B cell (primary cell): ENCODE data around the gene BRAP. TPM values are rescaled to one million over a fixed set of nuclear protein-coding genes. Genes with fewer than 3 reads are reported as not detected.
A peak's percentile ranks its signal among the peaks of the same experiment; 100 is the strongest.

ENCODE experiments used
- ATAC-seq: fragments of 200-7000 bp; cut with Tn5 transposase; one replicate; pipeline ENCODE4 v1.10.0; 2021; ENCODE audit warnings: low read depth, mild to moderate bottlenecking, moderate number of reproducible peaks, moderate library complexity
- CTCF ChIA-PET: fragments of 350-600 bp; sonication (Branson Sonifier 250); formaldehyde crosslinking; loops from one replicate; lab custom pipeline; 2021; ENCODE audit warnings: antibody characterized with exemption, inconsistent platforms; lab: Charles Lee
- POLR2A ChIA-PET: fragments of 350-600 bp; sonication (Branson Sonifier 250); formaldehyde crosslinking; loops from one replicate; lab custom pipeline; 2021; ENCODE audit warnings: antibody characterized with exemption; lab: Charles Lee
- DNase-seq: peaks from one replicate; pipeline ENCODE4 v3.0.0; 2013
- H2AFZ ChIP-seq: 2 replicates; pipeline ENCODE4 v1.6.1; 2012; ENCODE audit warnings: mild to moderate bottlenecking, low read depth, low read length; ENCODE audit not compliant: insufficient read depth, poor library complexity, severe bottlenecking
- H3K27ac ChIP-seq, 2 donors: 1 replicate in 1 of 2; 2 replicates in 1 of 2; pipeline ENCODE4 v1.5.1; 2012 to 2013; ENCODE audit warnings: low read length in 2 of 2, mild to moderate bottlenecking in 2 of 2, moderate library complexity in 1 of 2
- H3K27me3 ChIP-seq, 4 experiments: fragments of 200-600 bp in 1 of 4; sonication (generic) in 1 of 4; replicated peaks in 1 of 4; 1 replicate in 2 of 4; 2 replicates in 2 of 4; pipeline versions ENCODE4 v1.6.1 to v1.7.0; 2013 to 2016; ENCODE audit warnings: low read length in 3 of 4, mild to moderate bottlenecking in 2 of 4, mixed read lengths in 1 of 4, moderate library complexity in 1 of 4; ENCODE audit not compliant: insufficient read depth in 4 of 4, control insufficient read depth in 3 of 4; ENCODE audit errors: control extremely low read depth in 1 of 4
- H3K36me3 ChIP-seq, 2 experiments: replicated peaks in 1 of 2; 1 replicate in 1 of 2; 2 replicates in 1 of 2; pipeline versions ENCODE4 v1.6.1 to v1.7.1; 2013; ENCODE audit warnings: low read length in 1 of 2; ENCODE audit not compliant: insufficient read depth in 2 of 2, control insufficient read depth in 1 of 2; ENCODE audit errors: control extremely low read depth in 1 of 2, extremely low read depth in 1 of 2
- H3K4me1 ChIP-seq, 2 donors: fragments of 200-600 bp in 1 of 2; sonication (generic) in 1 of 2; 1 replicate in 1 of 2; 2 replicates in 1 of 2; pipeline versions ENCODE4 v1.5.1 to v1.6.1; 2013 to 2017; ENCODE audit warnings: low read length in 2 of 2; ENCODE audit not compliant: control insufficient read depth in 2 of 2, insufficient read depth in 2 of 2
- H3K4me2 ChIP-seq: replicated peaks from 2 replicates; pipeline ENCODE3; 2012; ENCODE audit warnings: mild to moderate bottlenecking, low read depth, low read length; ENCODE audit not compliant: poor library complexity, severe bottlenecking
- H3K4me3 ChIP-seq, 5 experiments: fragments of 200-600 bp in 1 of 5; sonication (generic) in 1 of 5; 1 replicate in 3 of 5; 2 replicates in 2 of 5; pipeline versions ENCODE4 v1.5.1 to v1.7.0; 2011 to 2016; ENCODE audit warnings: low read length in 4 of 5, mild to moderate bottlenecking in 4 of 5, low read depth in 2 of 5, control low read depth in 1 of 5, moderate library complexity in 1 of 5; ENCODE audit not compliant: insufficient read depth in 1 of 5; ENCODE audit errors: control extremely low read depth in 1 of 5, extremely low read depth in 1 of 5
- H3K79me2 ChIP-seq: fragments of 200-600 bp; sonication (generic); one replicate; pipeline ENCODE4 v1.6.0; 2016; ENCODE audit warnings: low read length; ENCODE audit not compliant: control insufficient read depth, insufficient read depth
- H3K9ac ChIP-seq: fragments of 200-600 bp; sonication (generic); 2 replicates; pipeline ENCODE4 v1.6.1; 2017; ENCODE audit warnings: mild to moderate bottlenecking, low read length, moderate library complexity
- H3K9me3 ChIP-seq, 3 donors: one replicate each; pipeline versions ENCODE4 v1.6.1 to v1.7.1; 2013; ENCODE audit warnings: low read length in 2 of 3; ENCODE audit not compliant: control insufficient read depth in 2 of 3, insufficient read depth in 1 of 3; ENCODE audit errors: control extremely low read depth in 1 of 3
- H4K20me1 ChIP-seq: 2 replicates; pipeline ENCODE4 v1.6.0; 2012; ENCODE audit warnings: mild to moderate bottlenecking, low read length; ENCODE audit not compliant: insufficient read depth, control insufficient read depth, poor library complexity, severe bottlenecking
- H3K27ac Mint-ChIP-seq: one replicate; pipeline ENCODE4 v1.8.0; 2021; ENCODE audit warnings: mixed read lengths
- H3K27me3 Mint-ChIP-seq: one replicate; pipeline ENCODE4 v1.8.0; 2021; ENCODE audit warnings: mixed read lengths
- H3K4me1 Mint-ChIP-seq: one replicate; pipeline ENCODE4 v1.8.0; 2021; ENCODE audit warnings: mixed read lengths
- H3K4me3 Mint-ChIP-seq: one replicate; pipeline ENCODE4 v1.8.0; 2021; ENCODE audit warnings: mixed read lengths
- H3K9me3 Mint-ChIP-seq: one replicate; pipeline ENCODE4 v1.8.0; 2022; ENCODE audit warnings: mixed read lengths; ENCODE audit not compliant: insufficient read depth
- CTCF ChIP-seq: fragments of 200-600 bp; IDR thresholded peaks from one replicate; pipeline ENCODE4 v1.8.0; 2022; ENCODE audit warnings: antibody characterized with exemption, mild to moderate bottlenecking
- EZH2 ChIP-seq: IDR thresholded peaks from 2 replicates; pipeline ENCODE4 v1.6.1; 2012; ENCODE audit warnings: borderline replicate concordance, low read depth, mild to moderate bottlenecking, moderate library complexity, low read length; ENCODE audit not compliant: insufficient read depth, poor library complexity, severe bottlenecking
- WGBS: methylation state at CpG from one replicate; pipeline ENCODE4 v1.1.5; 2013; ENCODE audit warnings: missing lambda C conversion rate; ENCODE audit not compliant: insufficient coverage; 5-methylcytosine and 5-hydroxymethylcytosine counted together
- intact Hi-C: fragments of 100-400 bp; cut with micrococcal nuclease; formaldehyde crosslinking; loops from one replicate; pipeline ENCODE4 v1.10.0; 2022
- polyA plus RNA-seq: library from polyadenylated mRNA; depleted of rRNA; stranded (reverse); fragments of >200 nt; gene quantifications from 2 replicates; pipeline ENCODE4 v1.2.3, GENCODE V29; 2012
- total RNA-seq, 2 donors: library from RNA; stranded (reverse); fragments of 120-200 nt in 1 of 2; gene quantifications; 1 replicate in 1 of 2; 2 replicates in 1 of 2; pipeline versions ENCODE4 v1.2.3 to v1.2.4, GENCODE V29; 2013 to 2022

The BRAP gene
- total and polyA plus RNA-seq, 2 donors (not counting 1 experiment from before 2014, with no cell fraction given) = 10.4 to 25.7 TPM

DNA sequence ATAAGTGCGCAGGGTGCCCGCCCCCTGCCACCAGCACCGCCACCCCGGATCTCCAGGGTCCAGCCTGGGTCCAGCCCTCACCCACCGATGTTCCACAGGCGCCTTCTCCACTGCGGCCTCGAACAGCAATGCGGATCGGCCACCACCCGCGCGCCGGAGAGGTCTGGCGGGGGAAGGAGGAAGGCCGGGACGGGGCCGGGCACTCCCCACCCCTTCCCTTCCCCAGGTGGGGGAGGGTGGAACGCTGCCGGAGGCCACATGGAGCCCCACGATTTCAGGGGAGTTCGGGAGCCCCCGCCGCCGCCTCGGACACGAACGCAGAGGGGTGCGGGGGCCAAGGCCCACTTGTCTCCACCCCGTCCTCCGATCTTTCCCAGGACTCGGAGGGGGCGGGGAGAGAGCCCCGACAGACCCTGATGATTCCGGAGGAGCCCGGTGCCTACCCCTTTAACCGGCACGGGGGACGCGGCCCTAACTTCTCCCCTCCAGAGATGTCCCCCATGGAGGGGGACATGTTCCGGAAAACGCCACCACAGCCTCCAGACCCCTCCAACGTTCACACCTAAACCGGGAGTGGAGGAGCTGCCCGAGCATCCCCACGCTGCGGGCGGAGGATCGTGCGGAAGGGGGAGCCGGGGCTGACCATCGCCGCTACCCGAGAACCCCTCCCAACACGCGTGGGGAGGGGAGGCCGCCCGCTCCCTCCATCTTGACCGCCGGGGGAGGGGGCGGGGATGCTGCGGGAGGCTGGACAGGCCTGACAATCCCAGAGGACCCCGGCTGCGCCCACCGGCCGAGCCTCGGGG is 87.7 kb downstream of the BRAP start:
- no peak for ATAC-seq
- H3K36me3 ChIP-seq = no peaks in the 10 kb centered on the region
- peak overlapping the region; percentile 77 for H3K9ac ChIP-seq
- H3K4me2 ChIP-seq = peak overlapping the region; percentile 83
- peak overlapping the region; percentile 32 to 92 (median 85) for H3K4me3 ChIP-seq
- H3K79me2 ChIP-seq = peaks cover 54% of the 10 kb centered on the region
- under 1% methylated on average over 46 of the region's 67 CpGs for WGBS
- peak overlapping the region; percentile 63 for H2AFZ ChIP-seq
- DNase-seq = peak; percentile 51
- Mint-ChIP-seq H3K27me3 (no peaks in the 10 kb centered on the region), H3K9me3 (no peaks in the 10 kb centered on the region), H3K4me3 (peak overlapping the region; percentile 90), H3K27ac (peak overlapping the region; percentile 90), H3K4me1 (peaks cover 34% of the 10 kb centered on the region)
- TF ChIP-seq EZH2 (no peak), CTCF (no peak)
- CTCF ChIA-PET = no interaction called here
- no peaks in the 10 kb centered on the region for H3K9me3 ChIP-seq
- H3K4me1 ChIP-seq = peaks cover 15% of the 10 kb centered on the region in 2 donors
- POLR2A ChIA-PET = no interaction called here
- intact Hi-C loops = loop anchor here (2.0 kb wide), 2 partner anchors 153 to 243 kb away; no protein-coding TSS in a partner anchor
- H3K27ac ChIP-seq = peak overlapping the region in 1 of 2 donors; percentile 71
- peaks cover 6% of the 10 kb centered on the region for H4K20me1 ChIP-seq
- no peaks in the 10 kb centered on the region for H3K27me3 ChIP-seq
